ENCODE data around the gene RIPPLY3. TPM values are rescaled to one million over a fixed set of nuclear protein-coding genes. Genes with fewer than 3 reads are reported as not detected.

The RIPPLY3 gene
- total RNA-seq, 2 donors from 2014 or later = 0.21 TPM; not detected in 1

GRCh38 chr21:37058261-37058660, 51.8 kb downstream of the RIPPLY3 start:
- intact Hi-C loops (cut with DNase I) = no loop called here
- Histone ChIP-seq H3K9me3 (no peaks in the 10 kb centered on the region), H3K4me3 (no peak overlapping the region), H3K27ac (no peak overlapping the region), H3K27me3 (no peaks in the 10 kb centered on the region), H3K36me3 (no peaks in the 10 kb centered on the region), H3K9ac (ENCODE audit: low read depth in 2 of 2, low read length in 2 of 2) (no peak overlapping the region), H3K4me1 (peaks cover 4% of the 10 kb centered on the region)
- no peak for TF ChIP-seq CTCF (IDR thresholded peaks at IDR 0.05)
- DNase-seq = no peak

- TF ChIP-seq CTCF (IDR thresholded peaks at IDR 0.05) = no peak
- Histone ChIP-seq H3K4me1 (peaks cover 4% of the 10 kb centered on the region), H3K9ac (ENCODE audit: low read depth in 2 of 2, low read length in 2 of 2) (no peak overlapping the region), H3K4me3 (no peak overlapping the region), H3K36me3 (no peaks in the 10 kb centered on the region), H3K27me3 (no peaks in the 10 kb centered on the region), H3K9me3 (no peaks in the 10 kb centered on the region), H3K27ac (no peak overlapping the region)
- DNase-seq = no peak
- intact Hi-C loops (cut with DNase I) = no loop called here
Measured at GRCh38 chr21:37059181-37059580, 52.7 kb downstream of the RIPPLY3 start.

- intact Hi-C loops (cut with DNase I) = no loop called here
- TF ChIP-seq CTCF (IDR thresholded peaks at IDR 0.05) = no peak
- peaks cover 4% of the 10 kb centered on the region for H3K4me1 ChIP-seq
- peak overlapping the region in 1 of 2 donors; percentile 3 for H3K9ac ChIP-seq (ENCODE audit: low read depth in 2 of 2, low read length in 2 of 2)
- H3K9me3 ChIP-seq = no peaks in the 10 kb centered on the region
- no peak overlapping the region for H3K4me3 ChIP-seq
- no peaks in the 10 kb centered on the region for H3K36me3 ChIP-seq
- peak; percentile 74 for DNase-seq
- no peaks in the 10 kb centered on the region for H3K27me3 ChIP-seq
- no peak overlapping the region for H3K27ac ChIP-seq
Measured at GRCh38 chr21:37060296-37060695, 53.8 kb downstream of the RIPPLY3 start.

- intact Hi-C loops (cut with DNase I) = no loop called here
- DNase-seq = no peak
- TF ChIP-seq CTCF (IDR thresholded peaks at IDR 0.05) = no peak
- no peaks in the 10 kb centered on the region for H3K36me3 ChIP-seq
- H3K27ac ChIP-seq = no peak overlapping the region
- H3K4me1 ChIP-seq = peaks cover 4% of the 10 kb centered on the region
- H3K9ac ChIP-seq (ENCODE audit: low read depth in 2 of 2, low read length in 2 of 2) = no peak overlapping the region
- no peaks in the 10 kb centered on the region for H3K27me3 ChIP-seq
- no peaks in the 10 kb centered on the region for H3K9me3 ChIP-seq
- H3K4me3 ChIP-seq = no peak overlapping the region
Measured at GRCh38 chr21:37061926-37062592, 55.6 kb downstream of the RIPPLY3 start.

- no peak for DNase-seq
- no peaks in the 10 kb centered on the region for H3K9me3 ChIP-seq
- no peaks in the 10 kb centered on the region for H3K27me3 ChIP-seq
- no peaks in the 10 kb centered on the region for H3K36me3 ChIP-seq
- peaks cover 4% of the 10 kb centered on the region for H3K4me1 ChIP-seq
- no peak overlapping the region for H3K4me3 ChIP-seq
- intact Hi-C loops (cut with DNase I) = no loop called here
- H3K9ac ChIP-seq (ENCODE audit: low read depth in 2 of 2, low read length in 2 of 2) = no peak overlapping the region
- no peak for TF ChIP-seq CTCF (IDR thresholded peaks at IDR 0.05)
- no peak overlapping the region for H3K27ac ChIP-seq
Measured at GRCh38 chr21:37062593-37062935, 56.1 kb downstream of the RIPPLY3 start.
